DND-41 (cell line): ENCODE data around the gene ARMC2.

ENCODE experiments used
- ATAC-seq: fragments of 200-7000 bp; cut with Tn5 transposase; 3 replicates; pipeline ENCODE4 v1.9.1; 2021; ENCODE audit warnings: low read depth; ENCODE audit not compliant: insufficient read depth
- DNase-seq: peaks from one replicate; pipeline ENCODE4 v3.0.0-alpha.2; 2020
- H2AFZ ChIP-seq: 2 replicates; pipeline ENCODE4 v1.6.0; 2012; ENCODE audit warnings: low read depth, low read length
- H3K27ac ChIP-seq: 2 replicates; pipeline ENCODE4 v1.5.1; 2012; ENCODE audit warnings: low read length, inconsistent platforms
- H3K27me3 ChIP-seq: fragments of 200-600 bp; sonication (generic); 2 replicates; pipeline ENCODE4 v1.6.0; 2012; ENCODE audit warnings: low read length, mild to moderate bottlenecking, inconsistent platforms; ENCODE audit not compliant: insufficient read depth, poor library complexity
- H3K36me3 ChIP-seq: 2 replicates; pipeline ENCODE4 v1.5.1; 2012; ENCODE audit warnings: low read length, inconsistent platforms; ENCODE audit not compliant: insufficient read depth
- H3K4me1 ChIP-seq: 2 replicates; pipeline ENCODE4 v1.5.1; 2012; ENCODE audit warnings: mild to moderate bottlenecking, low read length; ENCODE audit not compliant: insufficient read depth
- H3K4me2 ChIP-seq: 2 replicates; pipeline ENCODE4 v1.6.0; 2012; ENCODE audit warnings: mild to moderate bottlenecking, moderate library complexity, low read length, inconsistent platforms; ENCODE audit not compliant: insufficient read depth
- H3K4me3 ChIP-seq, 2 experiments: fragments of 200-600 bp in 1 of 2; shearing (Covaris generic) in 1 of 2; 2 replicates each; pipeline ENCODE4 v1.5.1; 2012 to 2016; ENCODE audit warnings: inconsistent platforms in 2 of 2, low read length in 2 of 2, mild to moderate bottlenecking in 2 of 2, low read depth in 1 of 2, moderate library complexity in 1 of 2
- H3K79me2 ChIP-seq: 2 replicates; pipeline ENCODE4 v1.6.0; 2012; ENCODE audit warnings: low read length, inconsistent platforms; ENCODE audit not compliant: insufficient read depth
- H3K9ac ChIP-seq: 2 replicates; pipeline ENCODE4 v1.6.0; 2012; ENCODE audit warnings: low read depth, mild to moderate bottlenecking, inconsistent platforms, low read length, moderate library complexity
- H3K9me3 ChIP-seq: 2 replicates; pipeline ENCODE4 v1.5.1; 2012; ENCODE audit warnings: low read length, moderate library complexity, mild to moderate bottlenecking, inconsistent platforms; ENCODE audit not compliant: insufficient read depth, severe bottlenecking
- H4K20me1 ChIP-seq: 2 replicates; pipeline ENCODE4 v1.6.0; 2012; ENCODE audit warnings: low read length; ENCODE audit not compliant: insufficient read depth
- EZH2 ChIP-seq: IDR thresholded peaks from 3 replicates; pipeline ENCODE4 v1.6.1; 2012; ENCODE audit warnings: borderline replicate concordance, low read depth, mild to moderate bottlenecking, moderate library complexity, low read length, inconsistent platforms; ENCODE audit not compliant: severe bottlenecking
- TF ChIP-seq, protein P1 (sequence below): IDR thresholded peaks from 2 replicates; pipeline ENCODE4 v1.5.1; 2012; ENCODE audit warnings: borderline replicate concordance, low read length, moderate library complexity, mild to moderate bottlenecking; ENCODE audit not compliant: poor library complexity, severe bottlenecking; ENCODE audit errors: extremely low read depth

ARMC2 gene

DNA sequence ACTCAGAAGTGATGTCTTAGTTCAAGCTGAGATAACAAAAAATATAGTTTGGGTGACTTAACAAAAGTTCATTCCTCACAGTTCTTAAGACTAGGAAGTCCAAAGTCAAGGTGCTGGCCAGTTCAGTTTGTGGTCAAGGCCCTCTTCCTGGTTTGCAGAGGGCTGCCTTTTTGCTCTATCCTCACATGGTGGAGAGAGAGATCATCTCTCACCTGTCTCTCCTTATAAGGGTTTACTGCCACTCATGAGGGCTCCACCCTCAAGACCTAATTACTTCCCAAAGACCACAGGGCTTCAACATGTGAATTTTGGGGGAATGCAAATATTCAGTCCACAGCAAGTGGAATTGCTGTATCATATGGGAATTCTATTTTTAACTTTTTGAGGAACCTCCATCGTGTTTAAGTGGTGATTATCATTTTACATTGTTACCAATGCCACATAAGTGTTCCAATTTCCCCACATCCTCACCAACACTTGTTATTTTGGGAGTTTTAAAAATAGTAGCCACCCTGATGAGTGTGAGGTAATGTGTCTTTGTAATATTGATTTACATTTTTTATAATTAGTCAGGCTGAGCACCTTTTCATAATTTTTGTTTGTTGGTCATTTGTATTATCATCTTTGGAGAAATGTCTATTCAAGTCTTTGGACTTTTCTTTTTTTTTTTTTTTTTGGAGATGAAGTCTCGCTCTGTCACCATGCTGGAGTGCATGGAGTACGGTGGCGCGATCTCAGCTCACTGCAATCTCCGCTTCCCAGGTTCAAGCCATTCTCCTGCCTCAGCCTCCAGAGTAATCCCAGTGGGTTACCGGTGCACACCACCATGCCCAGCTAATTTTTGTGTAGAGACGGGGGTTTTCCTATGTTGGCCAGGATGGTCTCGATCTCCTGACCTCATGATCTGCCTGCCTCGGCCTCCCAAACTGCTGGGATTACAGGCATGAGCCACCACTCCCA lies 134.2 kb downstream of the ARMC2 start:
- no peaks in the 10 kb centered on the region for H3K27me3 ChIP-seq
- no peaks in the 10 kb centered on the region for H3K9me3 ChIP-seq
- H2AFZ ChIP-seq = no peak overlapping the region
- H4K20me1 ChIP-seq = no peaks in the 10 kb centered on the region
- no peak overlapping the region for H3K27ac ChIP-seq
- H3K4me2 ChIP-seq = no peak overlapping the region
- no peaks in the 10 kb centered on the region for H3K4me1 ChIP-seq
- TF ChIP-seq, protein P1, sequence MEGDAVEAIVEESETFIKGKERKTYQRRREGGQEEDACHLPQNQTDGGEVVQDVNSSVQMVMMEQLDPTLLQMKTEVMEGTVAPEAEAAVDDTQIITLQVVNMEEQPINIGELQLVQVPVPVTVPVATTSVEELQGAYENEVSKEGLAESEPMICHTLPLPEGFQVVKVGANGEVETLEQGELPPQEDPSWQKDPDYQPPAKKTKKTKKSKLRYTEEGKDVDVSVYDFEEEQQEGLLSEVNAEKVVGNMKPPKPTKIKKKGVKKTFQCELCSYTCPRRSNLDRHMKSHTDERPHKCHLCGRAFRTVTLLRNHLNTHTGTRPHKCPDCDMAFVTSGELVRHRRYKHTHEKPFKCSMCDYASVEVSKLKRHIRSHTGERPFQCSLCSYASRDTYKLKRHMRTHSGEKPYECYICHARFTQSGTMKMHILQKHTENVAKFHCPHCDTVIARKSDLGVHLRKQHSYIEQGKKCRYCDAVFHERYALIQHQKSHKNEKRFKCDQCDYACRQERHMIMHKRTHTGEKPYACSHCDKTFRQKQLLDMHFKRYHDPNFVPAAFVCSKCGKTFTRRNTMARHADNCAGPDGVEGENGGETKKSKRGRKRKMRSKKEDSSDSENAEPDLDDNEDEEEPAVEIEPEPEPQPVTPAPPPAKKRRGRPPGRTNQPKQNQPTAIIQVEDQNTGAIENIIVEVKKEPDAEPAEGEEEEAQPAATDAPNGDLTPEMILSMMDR = no peak
- no peak for TF ChIP-seq EZH2
- H3K9ac ChIP-seq = no peak overlapping the region
- no peak for DNase-seq
- H3K79me2 ChIP-seq = no peaks in the 10 kb centered on the region
- H3K4me3 ChIP-seq = no peak overlapping the region
- H3K36me3 ChIP-seq = no peaks in the 10 kb centered on the region
- no peak for ATAC-seq

DNA sequence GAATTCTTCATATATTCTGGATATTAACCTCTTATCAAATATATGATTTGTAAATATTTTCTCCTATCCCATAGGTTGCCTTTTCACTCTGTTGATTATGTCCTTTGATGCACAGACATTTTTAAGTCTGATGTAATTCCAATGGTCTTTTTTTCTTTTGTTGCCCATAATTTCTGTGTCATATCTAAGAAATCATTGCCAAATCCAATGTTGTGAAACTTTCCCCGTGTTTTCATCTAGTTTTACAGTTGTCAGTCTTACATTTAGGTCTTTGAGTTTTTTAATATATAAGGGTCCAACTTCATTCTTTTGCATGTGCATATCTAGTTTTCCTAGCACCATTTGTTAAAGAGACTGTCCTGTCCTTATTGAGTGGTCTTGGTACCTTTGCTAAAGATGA lies 134.9 kb downstream of the ARMC2 start:
- no peaks in the 10 kb centered on the region for H3K79me2 ChIP-seq
- H3K36me3 ChIP-seq = no peaks in the 10 kb centered on the region
- no peaks in the 10 kb centered on the region for H3K4me1 ChIP-seq
- no peak overlapping the region for H3K4me3 ChIP-seq
- ATAC-seq (no peak), DNase-seq (no peak)
- TF ChIP-seq, protein P1 = no peak
- no peak for TF ChIP-seq EZH2
- no peaks in the 10 kb centered on the region for H4K20me1 ChIP-seq
- H3K27ac ChIP-seq = no peak overlapping the region
- H3K4me2 ChIP-seq = no peak overlapping the region
- H3K9ac ChIP-seq = no peak overlapping the region
- H2AFZ ChIP-seq = no peak overlapping the region
- H3K27me3 ChIP-seq = no peaks in the 10 kb centered on the region
- no peaks in the 10 kb centered on the region for H3K9me3 ChIP-seq

DNA sequence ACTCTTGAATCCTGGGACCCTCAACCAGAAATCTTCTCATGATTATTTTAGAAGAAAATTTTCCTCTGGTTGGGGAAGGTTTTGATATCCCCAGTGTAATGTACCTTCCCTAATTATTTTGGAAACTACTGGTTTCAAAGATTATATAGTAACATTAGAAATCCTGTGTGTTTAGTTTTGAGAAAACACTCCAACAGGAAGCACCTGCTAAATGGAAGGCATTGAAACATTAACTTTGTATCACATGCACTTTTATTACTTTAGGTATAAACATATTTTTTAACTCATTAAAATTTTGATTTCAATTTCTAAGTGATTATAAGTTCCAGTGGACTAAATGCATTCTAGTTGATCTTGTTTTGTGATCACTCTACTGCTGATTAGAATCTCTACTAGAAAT lies 137.1 kb downstream of the ARMC2 start:
- Histone ChIP-seq H3K4me3 (no peak overlapping the region), H3K36me3 (no peaks in the 10 kb centered on the region), H3K4me1 (no peaks in the 10 kb centered on the region), H3K27ac (no peak overlapping the region), H3K9ac (no peak overlapping the region), H3K4me2 (no peak overlapping the region), H4K20me1 (no peaks in the 10 kb centered on the region), H3K27me3 (no peaks in the 10 kb centered on the region), H3K9me3 (no peaks in the 10 kb centered on the region), H3K79me2 (no peaks in the 10 kb centered on the region), H2AFZ (no peak overlapping the region)
- ATAC-seq (no peak), DNase-seq (no peak)
- TF ChIP-seq, protein P1 = no peak
